Astrocyte (in vitro differentiated cells and primary cell): ENCODE measurements around the gene PRKAG2. TPM values are rescaled to one million over a fixed set of nuclear protein-coding genes. Genes with fewer than 3 reads are reported as not detected.

Experiments
- DNase-seq: peaks from one replicate; pipeline ENCODE4 v3.0.0-alpha.2; 2010; ENCODE audit warnings: low read depth
- FAIRE-seq: peaks from 2 replicates; lab custom pipeline; 2011; peaks lifted over from hg19 to GRCh38; lab: Jason Lieb, UNC
- H2AFZ ChIP-seq: 2 replicates; pipeline ENCODE4 v1.6.0; 2012; ENCODE audit warnings: low read depth, low read length, inconsistent platforms
- H3K27ac ChIP-seq: 2 replicates; pipeline ENCODE4 v1.5.1; 2011; ENCODE audit warnings: low read depth, low read length, inconsistent platforms
- H3K27me3 ChIP-seq: 2 replicates; pipeline ENCODE4 v1.6.0; 2011; ENCODE audit warnings: low read length, inconsistent platforms; ENCODE audit not compliant: insufficient read depth
- H3K36me3 ChIP-seq: 2 replicates; pipeline ENCODE4 v1.5.1; 2011; ENCODE audit warnings: low read length, inconsistent platforms; ENCODE audit not compliant: insufficient read depth
- H3K4me1 ChIP-seq: 2 replicates; pipeline ENCODE4 v1.5.1; 2011; ENCODE audit warnings: low read length, inconsistent platforms; ENCODE audit not compliant: insufficient read depth
- H3K4me2 ChIP-seq: 2 replicates; pipeline ENCODE4 v1.6.0; 2012; ENCODE audit warnings: low read length, inconsistent platforms
- H3K4me3 ChIP-seq: 2 replicates; pipeline ENCODE4 v1.5.1; 2011; ENCODE audit warnings: low read depth, mild to moderate bottlenecking, low read length, inconsistent platforms; ENCODE audit not compliant: insufficient read depth
- H3K79me2 ChIP-seq: 2 replicates; pipeline ENCODE4 v1.6.0; 2012; ENCODE audit warnings: mild to moderate bottlenecking, low read length, inconsistent platforms; ENCODE audit not compliant: insufficient read depth
- H3K9ac ChIP-seq: 2 replicates; pipeline ENCODE4 v1.6.0; 2012; ENCODE audit warnings: mild to moderate bottlenecking, low read length, inconsistent platforms
- H3K9me3 ChIP-seq: 2 replicates; pipeline ENCODE4 v1.5.1; 2012; ENCODE audit warnings: low read depth, mild to moderate bottlenecking, low read length, inconsistent platforms; ENCODE audit not compliant: insufficient read depth
- H4K20me1 ChIP-seq: 2 replicates; pipeline ENCODE4 v1.6.0; 2012; ENCODE audit warnings: low read length, inconsistent platforms; ENCODE audit not compliant: insufficient read depth
- H3K27ac Mint-ChIP-seq: one replicate; pipeline ENCODE4 v1.8.0; 2021; ENCODE audit warnings: mild to moderate bottlenecking, mixed read lengths; ENCODE audit not compliant: unreplicated experiment
- H3K27me3 Mint-ChIP-seq: one replicate; pipeline ENCODE4 v1.8.0; 2021; ENCODE audit warnings: low read depth, mixed read lengths; ENCODE audit not compliant: unreplicated experiment
- H3K36me3 Mint-ChIP-seq: one replicate; pipeline ENCODE4 v1.8.0; 2021; ENCODE audit warnings: low read depth, mixed read lengths; ENCODE audit not compliant: unreplicated experiment
- H3K4me1 Mint-ChIP-seq: one replicate; pipeline ENCODE4 v1.8.0; 2021; ENCODE audit warnings: low read depth, mixed read lengths; ENCODE audit not compliant: unreplicated experiment
- H3K4me3 Mint-ChIP-seq: one replicate; pipeline ENCODE4 v1.8.0; 2021; ENCODE audit warnings: mild to moderate bottlenecking, moderate library complexity, mixed read lengths; ENCODE audit not compliant: unreplicated experiment
- H3K9me3 Mint-ChIP-seq: one replicate; pipeline ENCODE4 v1.8.0; 2021; ENCODE audit warnings: mild to moderate bottlenecking, mixed read lengths; ENCODE audit not compliant: unreplicated experiment
- CTCF ChIP-seq: IDR thresholded peaks from 2 replicates; pipeline ENCODE4 v1.5.1; 2011; ENCODE audit warnings: low read depth, mild to moderate bottlenecking, inconsistent platforms, low read length, moderate library complexity; ENCODE audit not compliant: insufficient read depth
- EZH2 ChIP-seq: IDR thresholded peaks from 2 replicates; pipeline ENCODE4 v1.6.1; 2012; ENCODE audit warnings: mild to moderate bottlenecking, low read length, inconsistent platforms; ENCODE audit not compliant: insufficient read depth
- total RNA-seq: library from RNA; stranded (reverse); gene quantifications from 2 replicates; pipeline ENCODE4 v1.2.1, GENCODE V29; 2021

The PRKAG2 gene
- total RNA-seq, 1 donor from 2014 or later = 40.7 TPM

- Mint-ChIP-seq H3K4me1 (peaks cover 30% of the 10 kb centered on the region), H3K27ac (no peak overlapping the region), H3K9me3 (no peaks in the 10 kb centered on the region), H3K4me3 (no peak overlapping the region), H3K27me3 (peaks cover 6% of the 10 kb centered on the region), H3K36me3 (peaks cover 5% of the 10 kb centered on the region)
- H3K27me3 ChIP-seq = peaks cover under 1% of the 10 kb centered on the region
- peak overlapping the region; percentile 38 for H3K9ac ChIP-seq
- H3K4me3 ChIP-seq = no peak overlapping the region
- H3K79me2 ChIP-seq = no peaks in the 10 kb centered on the region
- no peaks in the 10 kb centered on the region for H3K36me3 ChIP-seq
- no peaks in the 10 kb centered on the region for H3K9me3 ChIP-seq
- no peak for FAIRE-seq
- no peak overlapping the region for H2AFZ ChIP-seq
- H3K4me2 ChIP-seq = peak overlapping the region; percentile 83
- no peaks in the 10 kb centered on the region for H4K20me1 ChIP-seq
- H3K4me1 ChIP-seq = peaks cover 46% of the 10 kb centered on the region
- peak; percentile 74 for DNase-seq
- peak overlapping the region; percentile 28 for H3K27ac ChIP-seq
- TF ChIP-seq EZH2 (no peak), CTCF (no peak)
Measured at GRCh38 chr7:151700586-151701165, 176.2 kb downstream of the PRKAG2 start.

- Histone ChIP-seq H3K4me2 (peak overlapping the region; percentile 83), H3K9me3 (no peaks in the 10 kb centered on the region), H3K9ac (peak overlapping the region; percentile 61), H3K27ac (peak overlapping the region; percentile 82), H3K4me3 (peak overlapping the region; percentile 31), H4K20me1 (no peaks in the 10 kb centered on the region), H3K79me2 (no peaks in the 10 kb centered on the region), H3K36me3 (no peaks in the 10 kb centered on the region), H2AFZ (no peak overlapping the region), H3K27me3 (peaks cover 2% of the 10 kb centered on the region), H3K4me1 (peaks cover 43% of the 10 kb centered on the region)
- FAIRE-seq (no peak), DNase-seq (peak; percentile 86)
- Mint-ChIP-seq H3K4me3 (no peak overlapping the region), H3K4me1 (peaks cover 23% of the 10 kb centered on the region), H3K27me3 (peaks cover 6% of the 10 kb centered on the region), H3K27ac (peak overlapping the region; percentile 70), H3K36me3 (peaks cover 5% of the 10 kb centered on the region), H3K9me3 (no peaks in the 10 kb centered on the region)
- TF ChIP-seq CTCF (no peak), EZH2 (no peak)
Measured at GRCh38 chr7:151699928-151700319, 177.0 kb downstream of the PRKAG2 start.
